Hematopoietic multipotent progenitor cell treated with erythropoietin and hydrocortisone succinate and interleukin-3 and kit ligand, for 8 days (in vitro differentiated cells): ENCODE results near the gene GPC6.
"Not testable (repeated sequence)": the region's sequence is repeated elsewhere in the genome, so short reads cannot be mapped to it uniquely, and the experiment has no call there.

ENCODE experiments used
- DNase-seq: peaks from one replicate; pipeline ENCODE4 v3.0.0-alpha.2; 2015

Gene GPC6

GRCh38 chr13:93270769-93271742 lies 44.4 kb downstream of the GPC6 start:
- DNase-seq = no peak

GRCh38 chr13:93279982-93280381 lies 53.4 kb downstream of the GPC6 start:
- no peak for DNase-seq

GRCh38 chr13:93280688-93281087 lies 54.1 kb downstream of the GPC6 start:
- no peak for DNase-seq

- DNase-seq = no peak
These were observed 56.6 kb downstream of the GPC6 start for GRCh38 chr13:93283255-93283654.

- DNase-seq = no peak
These were observed 57.5 kb downstream of the GPC6 start for GRCh38 chr13:93284064-93284463.

- DNase-seq = no peak
These were observed 59.4 kb downstream of the GPC6 start for GRCh38 chr13:93286047-93286446.

GRCh38 chr13:93289053-93289452 lies 62.4 kb downstream of the GPC6 start:
- no peak for DNase-seq

GRCh38 chr13:93289842-93290241 lies 63.2 kb downstream of the GPC6 start:
- no peak for DNase-seq

GRCh38 chr13:93290503-93290902 lies 63.9 kb downstream of the GPC6 start:
- DNase-seq = no peak

- DNase-seq = no peak
These were observed 65.8 kb downstream of the GPC6 start for GRCh38 chr13:93292366-93292765.

- no peak for DNase-seq
These were observed 67.1 kb downstream of the GPC6 start for GRCh38 chr13:93293710-93294109.

- no peak for DNase-seq
These were observed 70.0 kb downstream of the GPC6 start for GRCh38 chr13:93296584-93296983.

- no peak for DNase-seq
These were observed 72.1 kb downstream of the GPC6 start for GRCh38 chr13:93298713-93299112.

- no peak for DNase-seq
These were observed 77.5 kb downstream of the GPC6 start for GRCh38 chr13:93304134-93304533.

GRCh38 chr13:93304868-93305613 lies 78.4 kb downstream of the GPC6 start:
- no peak for DNase-seq

- no peak for DNase-seq
These were observed 79.3 kb downstream of the GPC6 start for GRCh38 chr13:93305886-93306285.

- no peak for DNase-seq
These were observed 80.5 kb downstream of the GPC6 start for GRCh38 chr13:93307136-93307535.

GRCh38 chr13:93307651-93308050 lies 81.0 kb downstream of the GPC6 start:
- no peak for DNase-seq

- DNase-seq = no peak
These were observed 83.4 kb downstream of the GPC6 start for GRCh38 chr13:93309886-93310523.

- DNase-seq = no peak
These were observed 90.2 kb downstream of the GPC6 start for GRCh38 chr13:93316841-93317240.

GRCh38 chr13:93318534-93319254 lies 92.1 kb downstream of the GPC6 start:
- no peak for DNase-seq

- DNase-seq = no peak
These were observed 94.3 kb downstream of the GPC6 start for GRCh38 chr13:93320942-93321341.

- DNase-seq = not testable (repeated sequence)
These were observed 97.3 kb downstream of the GPC6 start for GRCh38 chr13:93323880-93324279.
